ELR (cell line): ENCODE data around the gene PLCL1.
"Not testable (repeated sequence)": the region's sequence is repeated elsewhere in the genome, so short reads cannot be mapped to it uniquely, and the experiment has no call there.

Source experiments
- DNase-seq: peaks from one replicate; pipeline ENCODE4 v3.0.0-alpha.2; 2015; ENCODE audit warnings: low read depth

The PLCL1 gene

DNA sequence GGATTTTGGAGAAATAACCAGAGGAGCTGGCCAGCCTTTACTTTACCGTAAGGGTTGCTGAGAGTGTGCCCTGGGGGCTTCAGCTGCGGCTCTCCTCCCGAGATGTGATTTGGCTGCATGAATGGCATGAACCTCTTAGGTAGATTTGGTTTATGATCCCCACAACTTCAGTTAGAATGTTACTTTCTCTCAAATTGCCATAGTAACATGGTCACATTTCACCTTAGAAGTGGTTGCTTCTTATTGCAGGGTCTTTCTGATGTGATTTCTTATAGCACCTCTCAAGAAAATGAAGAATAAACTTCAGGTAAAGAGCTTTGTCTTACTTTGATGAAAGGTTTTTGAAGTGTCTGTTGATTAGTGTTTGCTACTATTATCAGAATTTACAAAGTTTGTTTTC, 5.6 kb downstream of the PLCL1 start:
- no peak for DNase-seq

GRCh38 chr2:197810491-197810890, 6.1 kb downstream of the PLCL1 start:
- DNase-seq: no peak

DNA sequence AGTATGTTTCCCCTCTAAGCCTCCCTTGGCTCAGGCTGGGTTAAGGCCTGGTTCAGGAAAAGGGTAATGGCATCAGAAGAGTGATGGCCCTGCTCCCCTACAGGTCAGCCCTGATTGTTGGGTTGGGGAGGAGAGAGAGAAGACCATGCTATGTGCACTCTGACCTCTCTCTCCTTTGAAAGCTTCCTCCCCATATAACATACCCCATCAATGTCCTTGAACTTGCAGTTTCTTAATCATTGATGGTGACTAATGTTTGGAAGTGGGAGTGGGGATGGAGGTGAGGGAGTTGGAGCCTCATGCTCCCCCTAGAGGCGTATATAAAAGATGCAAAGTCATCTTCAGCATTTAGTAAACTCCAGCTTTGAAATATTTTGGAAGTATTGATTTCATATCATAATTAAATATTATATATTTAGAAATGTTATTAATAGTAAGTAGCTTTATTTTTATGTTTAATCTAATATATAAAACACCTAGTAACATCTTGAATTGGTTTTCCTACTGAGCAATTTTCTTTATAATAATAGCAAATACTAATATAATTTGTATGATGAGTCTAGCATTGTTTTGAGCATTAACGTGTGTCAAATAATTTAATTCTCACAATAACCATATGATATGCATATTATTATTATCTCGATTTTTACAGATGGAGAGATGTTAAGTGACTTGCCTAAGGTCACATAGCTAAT, 8.8 kb downstream of the PLCL1 start:
- DNase-seq: peak; percentile 78

DNA sequence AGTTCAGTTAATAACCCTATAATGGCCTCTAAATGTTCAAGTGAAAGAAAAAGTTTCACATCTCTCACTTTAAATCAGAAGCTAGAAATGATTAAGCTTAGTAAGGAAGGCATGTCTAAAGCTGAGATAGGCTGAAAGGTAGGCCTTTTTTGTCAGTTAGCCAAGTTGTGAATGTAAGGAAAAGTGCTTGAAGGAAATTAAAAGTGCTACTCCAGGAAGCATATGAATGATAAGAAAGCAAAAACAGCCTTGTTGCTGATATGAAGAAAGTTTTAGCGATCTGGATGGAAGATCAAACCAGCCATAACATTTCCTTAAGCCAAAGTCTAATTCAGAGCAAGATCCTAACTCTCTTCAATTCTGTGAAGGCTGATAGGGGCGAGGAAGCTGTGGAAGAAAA, 10.1 kb downstream of the PLCL1 start:
- no peak for DNase-seq

GRCh38 chr2:197821550-197822289, 17.3 kb downstream of the PLCL1 start:
- no peak for DNase-seq

DNA sequence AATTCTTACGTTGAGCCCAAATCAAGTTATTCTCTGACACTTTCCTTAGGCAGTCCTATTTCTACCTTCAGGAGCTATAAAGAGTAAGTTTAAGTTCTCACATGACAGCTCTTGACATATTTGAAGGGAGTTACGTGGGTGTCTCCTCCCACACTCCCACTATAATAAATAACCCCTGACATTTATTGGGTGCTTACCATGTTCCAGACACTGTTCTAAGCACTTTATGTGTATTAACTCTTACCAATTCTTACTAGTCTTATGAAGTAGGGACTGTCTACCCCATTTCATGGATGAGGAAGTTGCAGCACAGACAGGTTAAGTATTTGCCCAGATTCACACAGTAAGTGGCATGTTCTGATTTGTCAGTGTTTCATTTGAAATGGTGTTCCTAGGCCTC, 17.9 kb downstream of the PLCL1 start:
- DNase-seq: no peak

DNA sequence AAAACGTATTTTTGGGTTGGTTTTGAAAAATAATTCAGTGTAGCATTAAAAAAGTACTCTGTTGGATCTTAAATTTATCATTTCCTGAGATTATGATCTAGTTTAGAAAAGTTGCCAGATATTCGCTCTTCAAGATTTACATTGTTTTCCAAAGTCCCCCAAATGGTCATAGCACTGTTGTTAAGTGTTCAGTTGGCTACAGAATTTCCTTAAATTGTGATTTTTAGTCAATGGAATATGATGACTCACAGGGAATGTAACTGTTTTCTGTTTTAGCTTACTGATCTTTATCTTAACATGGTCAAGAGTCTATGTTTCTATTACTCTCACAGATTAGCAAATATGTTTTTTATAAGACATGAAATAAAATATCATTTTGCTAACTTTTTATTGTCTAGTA, 23.2 kb downstream of the PLCL1 start:
- DNase-seq: peak; percentile 23

DNA sequence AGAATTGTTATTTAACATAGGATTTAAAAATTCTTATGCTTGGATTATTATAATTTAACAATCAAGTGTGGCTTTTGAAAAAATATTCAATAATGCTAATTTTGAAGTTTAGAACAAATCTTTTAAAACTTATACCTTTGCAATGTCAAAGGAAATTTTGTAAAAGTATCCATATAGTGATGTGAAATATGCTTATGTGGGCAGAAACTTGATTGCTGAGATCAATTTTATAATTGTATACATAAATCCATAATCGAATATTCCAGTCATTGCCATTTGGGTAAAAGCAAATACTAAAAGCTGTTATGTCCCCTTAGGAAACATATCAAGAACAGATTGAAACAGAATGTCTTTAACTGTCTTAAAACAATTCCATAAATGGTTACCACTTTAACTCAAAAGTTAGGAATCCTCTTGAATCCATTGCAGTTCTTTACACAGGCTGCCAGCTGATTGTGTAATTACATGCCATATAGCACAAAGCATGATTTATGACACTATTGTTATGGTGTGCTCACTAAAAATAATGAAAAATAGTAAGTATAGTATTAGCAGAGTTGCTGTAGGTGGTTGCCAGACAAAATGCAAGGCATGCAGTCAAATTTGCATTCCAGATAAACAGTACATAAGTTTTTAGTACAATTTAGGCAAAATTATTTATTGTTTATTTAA, 24.2 kb downstream of the PLCL1 start:
- DNase-seq: no peak

DNA sequence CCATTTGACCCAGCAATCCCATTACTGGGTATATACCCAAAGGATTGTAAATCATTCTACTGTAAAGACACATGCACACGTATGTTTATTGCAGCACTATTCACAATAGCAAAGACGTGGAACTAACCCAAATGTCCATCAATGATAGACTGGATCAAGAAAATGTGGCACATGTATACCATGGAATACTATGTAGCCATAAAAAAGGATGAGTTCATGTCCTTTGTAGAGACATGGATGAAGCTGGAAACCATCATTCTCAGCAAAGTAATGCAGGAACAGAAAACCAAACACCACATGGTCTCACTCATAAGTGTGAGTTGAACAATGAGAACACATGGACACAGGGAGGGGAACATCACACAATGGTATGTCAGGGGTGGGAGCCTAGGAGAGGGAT, 30.4 kb downstream of the PLCL1 start:
- not testable (repeated sequence) for DNase-seq

DNA sequence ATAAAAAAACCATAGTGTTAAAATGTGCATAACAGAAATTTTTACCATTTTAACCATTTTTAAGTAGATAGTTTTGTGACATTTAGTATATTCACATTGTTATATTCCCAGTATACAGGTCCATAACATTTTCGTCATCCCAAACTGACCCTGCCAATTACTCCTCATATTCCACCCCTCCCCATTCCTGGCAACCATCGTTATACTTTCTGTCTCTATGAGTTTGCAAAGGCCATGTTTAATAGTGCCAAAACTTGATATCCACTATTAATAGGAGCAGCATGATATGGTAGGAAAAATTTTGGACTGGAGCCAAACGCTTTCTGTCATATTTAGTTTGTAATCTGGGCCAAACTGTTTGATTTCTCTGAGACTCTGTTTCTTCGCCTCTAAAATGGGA, 30.9 kb downstream of the PLCL1 start:
- no peak for DNase-seq

DNA sequence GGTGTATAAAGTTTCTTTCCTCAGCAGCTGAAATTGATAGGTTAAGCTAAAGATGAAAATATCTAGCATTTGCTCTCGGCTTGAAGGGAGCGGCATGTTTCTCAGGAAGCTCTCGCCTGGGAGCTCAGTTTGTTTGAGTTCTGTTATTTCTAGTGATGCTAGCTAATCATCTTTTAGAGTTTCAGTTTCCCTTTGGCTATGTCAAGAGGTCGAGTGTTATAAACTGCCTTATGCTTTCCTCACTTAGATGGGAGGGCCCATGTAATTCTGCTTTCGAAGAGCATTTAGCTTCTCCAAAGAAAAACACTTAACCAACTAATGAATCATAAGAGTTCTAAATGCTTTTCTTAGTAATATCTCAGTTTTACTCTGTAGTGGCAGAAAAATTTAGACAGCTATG, 33.6 kb downstream of the PLCL1 start:
- DNase-seq: peak; percentile 19

DNA sequence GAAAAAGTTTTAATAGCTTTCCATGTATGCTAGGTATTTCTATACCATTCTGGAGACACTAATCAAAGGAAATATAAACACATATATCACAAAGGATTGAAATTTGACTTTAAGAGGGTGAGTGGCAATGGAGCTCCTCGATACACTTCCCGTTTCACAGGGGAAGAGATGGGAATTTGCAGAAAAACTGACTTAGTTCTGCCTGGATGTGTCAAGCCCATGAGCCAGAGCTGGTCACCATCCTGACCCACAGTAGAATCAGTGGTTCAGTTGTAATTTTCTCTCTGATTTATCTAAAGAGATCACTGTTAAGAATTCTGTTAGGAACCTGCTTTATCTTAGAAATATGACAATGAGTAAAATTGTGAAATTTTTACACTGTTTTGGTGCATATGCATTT, 34.2 kb downstream of the PLCL1 start:
- DNase-seq: no peak

- no peak for DNase-seq
Measured at GRCh38 chr2:197839327-197839726, 34.9 kb downstream of the PLCL1 start.

DNA sequence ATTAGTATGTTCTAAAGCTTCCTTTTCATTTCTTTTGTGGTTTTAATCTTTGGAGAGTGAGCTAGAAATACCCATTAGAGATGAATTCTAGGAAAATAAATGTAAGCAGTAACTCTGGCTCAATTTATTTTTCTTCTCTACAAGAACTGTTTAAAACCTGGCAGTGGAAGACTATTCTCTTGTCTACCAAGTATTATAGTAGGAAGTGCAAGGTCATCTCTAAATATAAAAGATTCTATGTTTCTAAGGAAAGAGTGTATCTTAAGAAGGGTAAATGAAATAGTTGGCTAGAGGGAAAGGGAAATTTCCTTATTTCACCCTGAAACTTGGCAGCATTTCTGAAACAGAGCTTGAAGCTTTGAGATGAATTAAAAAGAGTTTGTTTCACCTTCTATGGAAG, 35.5 kb downstream of the PLCL1 start:
- DNase-seq: no peak

- DNase-seq: no peak
Measured at GRCh38 chr2:197846128-197846527, 41.7 kb downstream of the PLCL1 start.

GRCh38 chr2:197846777-197847176, 42.4 kb downstream of the PLCL1 start:
- no peak for DNase-seq

DNA sequence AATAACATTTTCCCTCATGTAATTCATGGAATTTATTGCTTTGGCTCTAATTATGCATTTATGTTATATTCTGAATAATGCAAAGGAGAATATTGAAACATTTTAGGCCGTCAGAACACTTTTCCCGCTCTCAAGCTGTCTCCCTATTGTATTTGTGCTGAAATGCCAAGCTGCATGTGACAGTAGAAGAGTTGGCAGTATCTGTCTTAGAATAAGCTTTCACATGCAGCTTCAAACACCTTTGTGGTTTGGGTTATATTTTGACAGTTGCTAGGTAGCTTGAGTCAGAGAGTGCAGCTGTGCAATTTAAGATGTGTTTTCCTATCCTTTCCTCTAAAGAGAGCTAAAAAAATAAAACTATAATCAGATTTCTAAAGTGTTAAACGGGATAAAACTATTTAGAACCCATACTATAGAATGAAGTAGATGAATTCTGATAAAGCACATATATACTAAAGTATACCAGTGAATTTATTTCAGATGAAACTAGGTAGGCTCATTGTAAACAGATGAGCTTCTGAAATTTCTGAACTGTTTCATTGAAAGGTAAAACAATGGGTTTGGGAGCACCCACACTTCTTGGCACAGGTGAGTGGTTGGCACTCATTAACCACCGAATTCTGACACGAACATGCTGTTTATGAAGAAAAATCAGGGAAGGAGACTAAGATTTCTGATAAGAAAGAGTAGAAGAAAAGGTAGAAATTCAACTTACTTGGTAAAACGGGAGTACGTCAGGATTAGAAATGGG, 43.4 kb downstream of the PLCL1 start:
- DNase-seq: no peak

GRCh38 chr2:197848602-197849001, 44.2 kb downstream of the PLCL1 start:
- no peak for DNase-seq

DNA sequence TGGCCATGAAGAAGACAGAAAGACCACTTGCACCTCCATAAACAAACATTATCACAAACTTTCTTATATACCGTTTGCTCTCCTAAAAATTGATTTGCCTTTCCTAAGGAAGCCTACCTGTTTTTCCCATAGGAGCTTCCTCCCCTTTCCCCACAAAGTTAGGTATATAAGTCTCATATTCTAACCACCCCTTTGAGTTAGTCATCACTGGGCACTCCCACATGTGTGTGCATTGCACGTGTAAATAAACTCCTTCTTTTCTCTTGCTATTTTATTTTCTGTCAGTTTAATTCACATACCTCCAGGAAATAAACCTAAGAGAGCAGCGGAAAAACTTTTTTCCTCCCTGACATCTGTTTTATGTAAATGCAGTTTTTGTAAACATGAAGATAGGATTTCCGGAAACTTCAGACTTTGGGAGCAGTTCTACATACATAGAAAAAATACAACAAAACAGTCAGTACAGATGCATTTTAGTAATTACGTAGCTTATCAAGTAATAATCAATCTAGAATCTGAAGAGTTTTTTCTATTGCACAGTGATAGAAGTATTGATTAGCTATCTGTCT, 46.6 kb downstream of the PLCL1 start:
- no peak for DNase-seq

DNA sequence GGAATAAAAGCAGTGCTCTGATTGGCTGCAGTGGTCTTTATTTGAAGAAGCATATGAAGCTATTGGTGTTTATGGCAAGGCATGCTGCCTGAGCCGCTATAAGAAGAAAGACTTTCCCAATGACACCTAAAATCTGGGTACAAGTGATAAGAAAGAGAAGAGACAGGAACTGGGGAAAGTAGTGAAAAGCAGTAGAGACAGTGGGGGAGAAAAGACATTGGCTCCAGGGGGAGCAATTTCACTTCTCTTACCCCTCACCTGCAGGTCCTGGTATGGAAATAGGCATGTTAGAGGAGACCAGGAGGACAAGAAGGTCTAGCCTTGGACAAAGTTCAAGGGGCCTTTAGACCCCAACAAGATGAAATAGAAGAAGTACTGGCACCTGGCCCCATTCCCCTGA, 47.1 kb downstream of the PLCL1 start:
- DNase-seq: peak; percentile 16

GRCh38 chr2:197852108-197852507, 47.7 kb downstream of the PLCL1 start:
- no peak for DNase-seq

GRCh38 chr2:197853549-197853948, 49.2 kb downstream of the PLCL1 start:
- no peak for DNase-seq
